GM19351 (cell line): Measurements from ENCODE around the gene MAGEA12.
"Not testable (repeated sequence)": the region's sequence is repeated elsewhere in the genome, so short reads cannot be mapped to it uniquely, and the experiment has no call there.

Experiments used
- ATAC-seq: cut with Tn5 transposase; IDR thresholded peaks from one replicate; pipeline ENCODE4 v1.9.1; 2021; ENCODE audit warnings: mild to moderate bottlenecking, moderate library complexity; ENCODE audit not compliant: unreplicated experiment

MAGEA12 gene, protein sequence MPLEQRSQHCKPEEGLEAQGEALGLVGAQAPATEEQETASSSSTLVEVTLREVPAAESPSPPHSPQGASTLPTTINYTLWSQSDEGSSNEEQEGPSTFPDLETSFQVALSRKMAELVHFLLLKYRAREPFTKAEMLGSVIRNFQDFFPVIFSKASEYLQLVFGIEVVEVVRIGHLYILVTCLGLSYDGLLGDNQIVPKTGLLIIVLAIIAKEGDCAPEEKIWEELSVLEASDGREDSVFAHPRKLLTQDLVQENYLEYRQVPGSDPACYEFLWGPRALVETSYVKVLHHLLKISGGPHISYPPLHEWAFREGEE

DNA sequence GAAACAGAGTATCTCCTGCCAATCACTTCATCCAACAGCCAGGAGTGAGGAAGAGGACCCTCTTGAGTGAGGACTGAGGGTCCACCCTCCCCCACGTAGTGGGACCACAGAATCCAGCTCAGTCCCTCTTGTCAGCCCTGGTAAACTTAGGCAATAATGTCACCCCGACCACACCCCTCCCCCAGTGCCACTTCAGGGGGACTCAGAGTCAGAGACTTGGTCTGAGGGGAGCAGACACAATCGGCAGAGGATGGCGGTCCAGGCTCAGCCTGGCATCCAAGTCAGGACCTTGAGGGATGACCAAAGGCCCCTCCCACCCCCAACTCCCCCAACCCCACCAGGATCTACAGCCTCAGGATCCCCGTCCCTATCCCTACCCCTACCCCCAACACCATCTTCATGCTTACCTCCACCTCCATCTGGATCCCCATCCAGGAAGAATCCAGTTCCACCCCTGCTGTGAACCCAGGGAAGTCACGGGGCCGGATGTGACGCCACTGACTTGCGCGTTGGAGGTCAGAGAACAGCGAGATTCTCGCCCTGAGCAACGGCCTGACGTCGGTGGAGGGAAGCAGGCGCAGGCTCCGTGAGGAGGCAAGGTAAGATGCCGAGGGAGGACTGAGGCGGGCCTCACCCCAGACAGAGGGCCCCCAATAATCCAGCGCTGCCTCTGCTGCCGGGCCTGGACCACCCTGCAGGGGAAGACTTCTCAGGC lies at the start of gene MAGEA12, which contains the start of gene CSAG1:
TSS of gene MAGEA12 (plus strand) at position 497 of the 715 bp plus-strand sequence. CDS start 2,405 bp downstream, outside the sequence.
TSS of gene CSAG1 (minus strand) at position 461 of the 715 bp plus-strand sequence. CDS start 1,261 bp downstream, outside the sequence.
- no peak for ATAC-seq

DNA sequence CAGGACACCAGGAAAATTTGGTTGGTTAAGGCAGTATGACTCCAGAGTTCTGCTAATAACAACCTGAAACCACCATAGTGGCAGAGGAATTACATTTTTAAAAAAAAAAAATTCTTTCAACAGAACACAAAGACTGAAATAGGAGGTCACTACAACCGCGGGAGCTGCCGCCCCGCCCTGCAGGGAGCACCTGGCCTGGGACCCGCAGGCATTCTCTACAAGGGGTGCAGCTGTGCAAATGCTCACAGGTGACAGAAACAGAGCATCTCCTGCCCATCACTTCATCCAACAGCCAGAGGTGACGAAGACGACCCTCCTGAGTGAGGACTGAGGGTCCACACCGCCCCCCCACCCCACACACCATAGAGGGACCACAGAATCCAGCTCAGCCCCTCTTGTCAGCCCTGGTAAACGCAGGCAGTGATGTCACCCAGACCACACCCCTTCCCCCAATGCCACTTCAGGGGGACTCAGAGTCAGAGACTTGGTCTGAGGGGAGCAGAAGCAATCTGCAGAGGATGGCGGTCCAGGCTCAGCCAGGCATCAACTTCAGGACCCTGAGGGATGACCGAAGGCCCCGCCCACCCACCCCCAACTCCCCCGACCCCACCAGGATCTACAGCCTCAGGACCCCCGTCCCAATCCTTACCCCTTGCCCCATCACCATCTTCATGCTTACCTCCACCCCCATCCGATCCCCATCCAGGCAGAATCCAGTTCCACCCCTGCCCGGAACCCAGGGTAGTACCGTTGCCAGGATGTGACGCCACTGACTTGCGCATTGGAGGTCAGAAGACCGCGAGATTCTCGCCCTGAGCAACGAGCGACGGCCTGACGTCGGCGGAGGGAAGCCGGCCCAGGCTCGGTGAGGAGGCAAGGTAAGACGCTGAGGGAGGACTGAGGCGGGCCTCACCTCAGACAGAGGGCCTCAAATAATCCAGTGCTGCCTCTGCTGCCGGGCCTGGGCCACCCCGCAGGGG lies 35.3 kb upstream of the MAGEA12 start, which contains the start of gene MAGEA3:
TSS of gene MAGEA3 (plus strand) at position 843 of the 980 bp plus-strand sequence. CDS start 2,039 bp downstream, outside the sequence.
- ATAC-seq = not testable (repeated sequence)

DNA sequence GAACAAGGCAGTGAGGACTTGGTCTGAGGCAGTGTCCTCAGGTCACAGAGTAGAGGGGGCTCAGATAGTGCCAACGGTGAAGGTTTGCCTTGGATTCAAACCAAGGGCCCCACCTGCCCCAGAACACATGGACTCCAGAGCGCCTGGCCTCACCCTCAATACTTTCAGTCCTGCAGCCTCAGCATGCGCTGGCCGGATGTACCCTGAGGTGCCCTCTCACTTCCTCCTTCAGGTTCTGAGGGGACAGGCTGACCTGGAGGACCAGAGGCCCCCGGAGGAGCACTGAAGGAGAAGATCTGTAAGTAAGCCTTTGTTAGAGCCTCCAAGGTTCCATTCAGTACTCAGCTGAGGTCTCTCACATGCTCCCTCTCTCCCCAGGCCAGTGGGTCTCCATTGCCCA lies 33.2 kb upstream of the MAGEA12 start:
- ATAC-seq = not testable (repeated sequence)

DNA sequence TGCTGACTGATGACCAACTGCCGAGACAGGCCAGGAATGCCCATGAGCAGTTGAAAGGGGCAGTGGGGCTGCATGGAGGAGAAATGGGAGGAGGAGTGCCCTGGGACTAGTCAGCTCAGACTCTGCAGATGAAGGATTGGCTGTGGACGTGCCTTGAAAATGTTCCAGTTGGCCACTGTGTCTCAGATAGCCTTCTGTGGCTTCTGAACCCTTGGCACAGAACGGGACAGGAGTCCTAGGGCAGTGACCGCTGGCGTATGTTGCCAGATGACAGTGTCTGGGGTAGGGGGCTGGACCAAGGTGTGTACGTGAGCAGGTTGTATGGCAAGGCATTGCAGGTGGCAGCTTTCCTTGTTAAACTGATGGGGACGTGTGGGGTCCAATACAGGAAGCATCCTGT lies 27.1 kb upstream of the MAGEA12 start:
- not testable (repeated sequence) for ATAC-seq

DNA sequence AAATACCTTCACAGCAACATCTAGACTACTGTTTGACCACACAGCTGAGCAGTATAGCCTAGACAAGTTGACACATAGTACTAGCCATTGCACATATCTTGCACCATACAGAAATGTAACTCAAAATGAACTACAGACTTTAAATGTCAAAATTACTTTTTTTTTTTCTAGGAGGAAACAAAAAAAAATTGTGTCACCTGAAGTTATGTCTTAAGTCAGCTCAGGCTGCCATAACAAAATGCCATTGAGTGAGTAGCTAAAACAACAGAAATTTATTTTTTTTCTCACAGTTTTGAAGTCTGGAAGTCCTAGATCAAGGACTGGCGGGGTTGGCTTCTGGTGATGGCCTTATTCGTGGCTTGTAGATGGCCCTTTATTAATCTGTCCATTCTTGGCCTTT lies 24.4 kb upstream of the MAGEA12 start, which contains the start of gene CSAG2:
TSS of gene CSAG2 (minus strand) at position 101 of the 400 bp plus-strand sequence. CDS start 161 bp downstream, outside the sequence.
- ATAC-seq = not testable (repeated sequence)

DNA sequence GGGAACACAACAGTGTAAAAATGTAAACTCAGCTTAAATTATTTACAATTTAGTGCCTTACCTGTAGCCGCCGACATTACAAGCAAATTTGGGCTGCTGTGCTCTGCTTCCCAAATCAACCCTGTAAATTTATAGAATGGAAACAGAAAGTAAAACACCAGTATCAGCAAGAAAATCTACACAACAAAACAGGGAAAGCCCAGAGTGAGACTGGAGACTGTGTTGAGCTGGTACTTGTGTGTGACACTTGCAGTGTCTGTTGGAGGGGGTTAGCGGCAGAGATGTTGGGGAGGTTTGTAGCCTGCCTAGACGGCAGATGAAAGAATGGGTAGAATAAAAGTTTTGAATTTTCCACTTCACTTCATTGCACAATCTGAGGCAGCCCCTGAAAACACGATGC lies 20.4 kb upstream of the MAGEA12 start:
- not testable (repeated sequence) for ATAC-seq

DNA sequence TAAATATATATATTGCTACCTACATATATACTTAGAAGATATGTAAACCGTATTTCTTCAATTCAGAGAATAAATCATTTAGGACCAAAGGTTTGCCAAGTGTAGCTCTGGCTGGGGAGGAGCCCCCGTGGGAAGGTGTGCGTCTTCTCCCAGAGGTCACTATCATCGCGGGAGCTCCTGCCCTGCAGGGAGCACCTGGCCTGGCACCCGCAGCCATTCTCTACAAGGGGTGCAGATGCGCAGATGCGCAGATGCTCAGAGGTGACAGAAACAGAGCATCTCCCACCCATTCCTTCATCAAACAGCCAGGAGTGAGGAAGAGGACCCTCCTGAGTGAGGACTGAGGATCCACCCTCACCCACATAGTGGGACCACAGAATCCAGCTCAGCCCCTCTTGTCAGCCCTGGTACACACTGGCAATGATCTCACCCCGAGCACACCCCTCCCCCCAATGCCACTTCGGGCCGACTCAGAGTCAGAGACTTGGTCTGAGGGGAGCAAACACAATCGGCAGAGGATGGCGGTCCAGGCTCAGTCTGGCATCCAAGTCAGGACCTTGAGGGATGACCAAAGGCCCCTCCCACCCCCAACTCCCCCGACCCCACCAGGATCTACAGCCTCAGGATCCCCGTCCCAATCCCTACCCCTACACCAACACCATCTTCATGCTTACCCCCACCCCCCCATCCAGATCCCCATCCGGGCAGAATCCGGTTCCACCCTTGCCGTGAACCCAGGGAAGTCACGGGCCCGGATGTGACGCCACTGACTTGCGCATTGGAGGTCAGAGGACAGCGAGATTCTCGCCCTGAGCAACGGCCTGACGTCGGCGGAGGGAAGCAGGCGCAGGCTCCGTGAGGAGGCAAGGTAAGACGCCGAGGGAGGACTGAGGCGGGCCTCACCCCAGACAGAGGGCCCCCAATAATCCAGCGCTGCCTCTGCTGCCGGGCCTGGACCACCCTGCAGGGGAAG lies 19.5 kb upstream of the MAGEA12 start, which contains the start of gene MAGEA2B:
TSS of gene MAGEA2B (plus strand) at position 814 of the 973 bp plus-strand sequence. CDS start 2,479 bp downstream, outside the sequence.
- not testable (repeated sequence) for ATAC-seq

DNA sequence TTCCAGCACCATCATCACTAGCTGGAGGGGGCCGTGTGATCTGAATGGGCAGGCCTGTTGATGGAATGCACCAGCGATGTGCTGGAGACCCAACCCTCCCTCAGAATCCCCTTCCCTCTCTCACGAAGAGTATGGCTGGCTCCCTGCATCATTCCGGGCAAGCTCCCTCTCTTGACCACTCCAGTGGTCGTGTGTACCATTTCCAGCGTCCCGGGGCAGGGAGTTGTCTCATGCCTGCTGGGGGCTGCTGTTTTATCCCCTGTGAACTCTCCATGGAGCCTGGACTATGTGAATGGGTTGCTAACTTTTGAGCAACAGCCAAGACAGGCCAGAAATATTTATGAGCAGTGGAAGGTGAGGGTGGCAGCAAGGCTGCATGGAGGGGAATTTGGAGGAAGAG lies 8.1 kb upstream of the MAGEA12 start:
- no peak for ATAC-seq

DNA sequence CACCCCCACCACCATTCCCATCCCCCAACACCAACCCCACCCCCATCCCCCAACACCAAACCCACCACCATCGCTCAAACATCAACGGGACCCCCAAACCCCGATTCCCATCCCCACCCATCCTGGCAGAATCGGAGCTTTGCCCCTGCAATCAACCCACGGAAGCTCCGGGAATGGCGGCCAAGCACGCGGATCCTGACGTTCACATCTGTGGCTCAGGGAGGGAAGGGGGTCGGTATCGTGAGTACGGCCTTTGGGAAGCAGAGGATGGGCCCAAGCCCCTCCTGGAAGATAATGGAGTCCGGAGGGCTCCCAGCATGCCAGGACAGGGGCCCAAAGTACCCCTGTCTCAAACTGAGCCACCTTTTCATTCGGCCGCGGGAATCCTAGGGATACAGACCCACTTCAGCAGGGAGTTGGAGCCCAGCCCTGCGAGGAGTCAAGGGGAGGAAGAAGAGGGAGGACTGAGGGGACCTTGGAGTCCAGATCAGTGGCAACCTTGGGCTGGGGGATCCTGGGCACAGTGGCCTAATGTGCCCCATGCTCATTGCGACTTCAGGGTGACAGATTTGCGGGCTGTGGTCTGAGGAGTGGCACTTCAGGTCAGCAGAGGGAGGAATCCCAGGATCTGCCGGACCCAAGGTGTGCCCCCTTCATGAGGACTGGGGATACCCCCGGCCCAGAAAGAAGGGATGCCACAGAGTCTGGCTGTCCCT lies 744 bp downstream of the MAGEA12 start:
- not testable (repeated sequence) for ATAC-seq

DNA sequence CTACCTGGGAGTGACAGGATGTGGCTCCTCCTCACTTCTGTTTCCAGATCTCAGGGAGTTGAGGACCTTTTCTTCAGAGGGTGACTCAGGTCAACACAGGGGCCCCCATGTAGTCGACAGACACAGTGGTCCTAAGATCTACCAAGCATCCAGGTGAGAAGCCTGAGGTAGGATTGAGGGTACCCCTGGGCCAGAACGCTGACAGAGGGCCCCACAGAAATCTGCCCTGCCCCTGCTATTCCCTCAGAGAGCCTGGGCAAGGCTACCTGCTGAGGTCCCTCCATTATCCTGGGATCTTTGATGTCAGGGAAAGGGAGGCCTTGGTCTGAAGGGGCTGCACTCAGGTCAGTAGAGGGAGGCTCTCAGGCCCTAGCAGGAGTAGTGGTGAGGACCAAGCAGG lies 1.5 kb downstream of the MAGEA12 start:
- no peak for ATAC-seq

DNA sequence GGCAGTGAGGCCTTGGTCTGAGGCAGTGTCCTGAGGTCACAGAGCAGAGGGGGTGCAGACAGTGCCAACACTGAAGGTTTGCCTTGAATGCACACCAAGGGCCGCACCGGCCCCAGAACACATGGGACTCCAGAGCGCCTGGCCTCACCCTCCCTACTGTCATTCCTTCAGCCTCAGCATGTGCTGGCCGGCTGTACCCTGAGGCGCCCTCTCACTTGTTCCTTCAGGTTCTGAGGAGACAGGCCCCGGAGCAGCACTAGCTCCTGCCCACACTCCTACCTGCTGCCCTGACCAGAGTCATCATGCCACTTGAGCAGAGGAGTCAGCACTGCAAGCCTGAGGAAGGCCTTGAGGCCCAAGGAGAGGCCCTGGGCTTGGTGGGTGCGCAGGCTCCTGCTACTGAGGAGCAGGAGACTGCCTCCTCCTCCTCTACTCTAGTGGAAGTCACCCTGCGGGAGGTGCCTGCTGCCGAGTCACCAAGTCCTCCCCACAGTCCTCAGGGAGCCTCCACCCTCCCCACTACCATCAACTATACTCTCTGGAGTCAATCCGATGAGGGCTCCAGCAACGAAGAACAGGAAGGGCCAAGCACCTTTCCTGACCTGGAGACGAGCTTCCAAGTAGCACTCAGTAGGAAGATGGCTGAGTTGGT lies 2.4 kb downstream of the MAGEA12 start:
- ATAC-seq = no peak

DNA sequence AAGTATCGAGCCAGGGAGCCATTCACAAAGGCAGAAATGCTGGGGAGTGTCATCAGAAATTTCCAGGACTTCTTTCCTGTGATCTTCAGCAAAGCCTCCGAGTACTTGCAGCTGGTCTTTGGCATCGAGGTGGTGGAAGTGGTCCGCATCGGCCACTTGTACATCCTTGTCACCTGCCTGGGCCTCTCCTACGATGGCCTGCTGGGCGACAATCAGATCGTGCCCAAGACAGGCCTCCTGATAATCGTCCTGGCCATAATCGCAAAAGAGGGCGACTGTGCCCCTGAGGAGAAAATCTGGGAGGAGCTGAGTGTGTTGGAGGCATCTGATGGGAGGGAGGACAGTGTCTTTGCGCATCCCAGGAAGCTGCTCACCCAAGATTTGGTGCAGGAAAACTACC lies 3.0 kb downstream of the MAGEA12 start:
- ATAC-seq = not testable (repeated sequence)

DNA sequence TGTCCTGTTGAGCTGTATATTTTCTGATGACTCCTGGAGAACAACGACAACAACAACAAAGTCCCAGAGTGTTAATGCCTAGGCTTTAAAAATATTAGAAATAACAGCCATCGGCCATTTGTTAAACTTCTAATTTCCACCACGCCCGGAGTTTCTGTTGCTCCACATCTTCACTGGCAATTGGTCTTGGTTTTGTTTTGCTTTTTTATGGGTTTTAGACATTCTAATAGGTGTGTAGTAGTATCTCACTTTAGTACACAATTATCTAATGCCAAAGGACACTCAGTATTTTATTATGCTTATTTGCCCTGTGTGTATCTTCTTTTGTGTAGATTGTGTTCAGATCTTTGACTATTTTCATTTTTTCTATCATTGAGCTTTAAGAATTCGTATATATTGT lies 5.0 kb downstream of the MAGEA12 start:
- no peak for ATAC-seq

DNA sequence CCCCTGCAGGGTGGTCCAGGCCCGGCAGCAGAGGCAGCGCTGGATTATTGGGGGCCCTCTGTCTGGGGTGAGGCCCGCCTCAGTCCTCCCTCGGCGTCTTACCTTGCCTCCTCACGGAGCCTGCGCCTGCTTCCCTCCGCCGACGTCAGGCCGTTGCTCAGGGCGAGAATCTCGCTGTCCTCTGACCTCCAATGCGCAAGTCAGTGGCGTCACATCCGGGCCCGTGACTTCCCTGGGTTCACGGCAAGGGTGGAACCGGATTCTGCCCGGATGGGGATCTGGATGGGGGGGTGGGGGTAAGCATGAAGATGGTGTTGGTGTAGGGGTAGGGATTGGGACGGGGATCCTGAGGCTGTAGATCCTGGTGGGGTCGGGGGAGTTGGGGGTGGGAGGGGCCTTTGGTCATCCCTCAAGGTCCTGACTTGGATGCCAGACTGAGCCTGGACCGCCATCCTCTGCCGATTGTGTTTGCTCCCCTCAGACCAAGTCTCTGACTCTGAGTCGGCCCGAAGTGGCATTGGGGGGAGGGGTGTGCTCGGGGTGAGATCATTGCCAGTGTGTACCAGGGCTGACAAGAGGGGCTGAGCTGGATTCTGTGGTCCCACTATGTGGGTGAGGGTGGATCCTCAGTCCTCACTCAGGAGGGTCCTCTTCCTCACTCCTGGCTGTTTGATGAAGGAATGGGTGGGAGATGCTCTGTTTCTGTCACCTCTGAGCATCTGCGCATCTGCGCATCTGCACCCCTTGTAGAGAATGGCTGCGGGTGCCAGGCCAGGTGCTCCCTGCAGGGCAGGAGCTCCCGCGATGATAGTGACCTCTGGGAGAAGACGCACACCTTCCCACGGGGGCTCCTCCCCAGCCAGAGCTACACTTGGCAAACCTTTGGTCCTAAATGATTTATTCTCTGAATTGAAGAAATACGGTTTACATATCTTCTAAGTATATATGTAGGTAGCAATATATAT lies 20.4 kb downstream of the MAGEA12 start, which contains the start of gene MAGEA2:
TSS of gene MAGEA2 (minus strand) at position 157 of the 965 bp plus-strand sequence. CDS start 2,479 bp downstream, outside the sequence.
- not testable (repeated sequence) for ATAC-seq

DNA sequence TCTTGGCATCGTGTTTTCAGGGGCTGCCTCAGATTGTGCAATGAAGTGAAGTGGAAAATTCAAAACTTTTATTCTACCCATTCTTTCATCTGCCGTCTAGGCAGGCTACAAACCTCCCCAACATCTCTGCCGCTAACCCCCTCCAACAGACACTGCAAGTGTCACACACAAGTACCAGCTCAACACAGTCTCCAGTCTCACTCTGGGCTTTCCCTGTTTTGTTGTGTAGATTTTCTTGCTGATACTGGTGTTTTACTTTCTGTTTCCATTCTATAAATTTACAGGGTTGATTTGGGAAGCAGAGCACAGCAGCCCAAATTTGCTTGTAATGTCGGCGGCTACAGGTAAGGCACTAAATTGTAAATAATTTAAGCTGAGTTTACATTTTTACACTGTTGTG lies 21.3 kb downstream of the MAGEA12 start:
- ATAC-seq = not testable (repeated sequence)

DNA sequence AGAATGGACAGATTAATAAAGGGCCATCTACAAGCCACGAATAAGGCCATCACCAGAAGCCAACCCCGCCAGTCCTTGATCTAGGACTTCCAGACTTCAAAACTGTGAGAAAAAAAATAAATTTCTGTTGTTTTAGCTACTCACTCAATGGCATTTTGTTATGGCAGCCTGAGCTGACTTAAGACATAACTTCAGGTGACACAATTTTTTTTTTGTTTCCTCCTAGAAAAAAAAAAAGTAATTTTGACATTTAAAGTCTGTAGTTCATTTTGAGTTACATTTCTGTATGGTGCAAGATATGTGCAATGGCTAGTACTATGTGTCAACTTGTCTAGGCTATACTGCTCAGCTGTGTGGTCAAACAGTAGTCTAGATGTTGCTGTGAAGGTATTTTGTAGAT lies 25.4 kb downstream of the MAGEA12 start, which contains the start of gene CSAG3:
TSS of gene CSAG3 (plus strand) at position 301 of the 400 bp plus-strand sequence.
- not testable (repeated sequence) for ATAC-seq

DNA sequence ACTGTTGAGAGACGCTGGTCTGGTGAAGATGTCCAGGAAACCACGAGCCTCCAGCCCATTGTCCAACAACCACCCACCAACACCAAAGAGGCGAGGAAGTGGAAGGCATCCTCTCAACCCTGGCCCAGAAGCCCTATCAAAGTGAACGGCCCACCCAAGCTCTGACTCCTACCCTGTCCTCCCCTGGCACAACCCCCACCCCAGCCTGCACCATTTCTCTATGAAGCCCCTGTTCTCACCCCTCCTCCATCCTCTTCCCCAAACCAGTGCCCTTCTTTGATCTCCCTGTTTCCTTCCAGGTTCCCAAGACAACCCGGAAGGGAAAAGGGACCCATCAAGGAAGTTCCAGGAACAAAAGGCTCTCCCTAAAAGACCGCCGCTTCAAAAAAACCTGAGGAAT lies 26.0 kb downstream of the MAGEA12 start:
- not testable (repeated sequence) for ATAC-seq
